ENCODE data around the gene ORC4. TPM values are rescaled to one million over a fixed set of nuclear protein-coding genes. Genes with fewer than 3 reads are reported as not detected.
"Not testable (repeated sequence)": the region's sequence is repeated elsewhere in the genome, so short reads cannot be mapped to it uniquely, and the experiment has no call there.

ORC4 gene
- total and polyA plus RNA-seq, 5 donors from 2014 or later = 33.2 to 49.7 (median 46.7) TPM

DNA sequence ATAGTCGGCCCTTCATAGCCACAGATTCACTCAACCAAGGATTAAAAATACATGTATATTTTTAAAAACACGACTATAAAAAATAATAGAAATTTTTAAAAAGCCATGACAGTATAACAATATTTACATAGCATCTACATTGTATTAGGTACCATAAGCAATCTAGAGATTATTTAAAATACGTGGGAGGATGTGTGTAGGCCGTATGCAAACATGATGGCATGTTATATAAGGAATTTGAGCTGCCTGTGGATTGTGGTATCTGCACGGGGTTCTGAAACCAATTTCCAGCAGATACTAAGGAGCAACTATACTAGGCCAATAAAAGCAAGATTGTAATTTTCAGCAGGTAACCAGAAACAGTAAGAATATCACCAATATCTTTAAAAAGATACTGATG, 5.9 kb downstream of the ORC4 start:
- no peak overlapping the region for H3K27ac ChIP-seq (ENCODE audit: insufficient read depth, low read length, poor library complexity, severe bottlenecking)
- DNase-seq (no peak), ATAC-seq (ENCODE audit: low read depth in 2 of 2) (no peak)
- H3K36me3 ChIP-seq (ENCODE audit: control insufficient read depth, insufficient read depth, low read length) = no peaks in the 10 kb centered on the region
- peak overlapping the region in 3 of 4 donors; percentile 28 to 76 (median 43) for H3K4me3 Mint-ChIP-seq
- peaks cover 36 to 80% (median 43%) of the 10 kb centered on the region in 4 donors for H3K4me1 Mint-ChIP-seq
- peaks cover 3% of the 10 kb centered on the region for H3K4me1 ChIP-seq (ENCODE audit: control insufficient read depth, insufficient read depth, low read length, poor library complexity, severe bottlenecking)
- no peaks in the 10 kb centered on the region for H3K27me3 ChIP-seq (ENCODE audit: control insufficient read depth, insufficient read depth, low read length)
- no peaks in the 10 kb centered on the region for H3K9me3 Mint-ChIP-seq
- H3K27me3 Mint-ChIP-seq = peaks cover 4% of the 10 kb centered on the region
- no peaks in the 10 kb centered on the region for H3K9me3 ChIP-seq (ENCODE audit: control insufficient read depth in 2 of 2, low read length in 2 of 2)
- peaks cover 8% of the 10 kb centered on the region for H3K36me3 Mint-ChIP-seq
- H3K27ac Mint-ChIP-seq = peak overlapping the region in 1 of 3 donors; percentile 49
- no peak overlapping the region for H3K4me3 ChIP-seq (ENCODE audit: low read depth, low read length)

DNA sequence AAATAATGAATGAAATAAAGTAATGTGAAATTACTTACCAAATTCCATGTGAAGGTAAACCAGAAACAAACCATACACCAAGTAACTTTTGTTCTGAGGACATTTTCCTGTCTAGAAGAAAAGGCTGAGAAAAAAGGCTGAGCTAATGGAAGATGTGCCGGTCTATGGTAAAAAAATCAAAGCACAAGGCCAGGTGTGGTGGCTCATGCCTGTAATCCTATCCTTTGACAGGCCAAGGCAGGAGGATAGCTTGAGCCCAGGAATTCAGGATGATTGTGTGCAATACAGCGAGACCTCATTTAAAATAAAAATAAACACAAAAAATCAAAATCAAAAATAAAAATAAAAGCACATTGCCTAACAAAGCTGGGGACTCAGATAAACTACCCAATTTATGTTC, 6.7 kb downstream of the ORC4 start:
- Histone ChIP-seq H3K4me3 (ENCODE audit: low read depth, low read length) (no peak overlapping the region), H3K4me1 (ENCODE audit: control insufficient read depth, insufficient read depth, low read length, poor library complexity, severe bottlenecking) (no peaks in the 10 kb centered on the region), H3K27me3 (ENCODE audit: control insufficient read depth, insufficient read depth, low read length) (no peaks in the 10 kb centered on the region), H3K27ac (ENCODE audit: insufficient read depth, low read length, poor library complexity, severe bottlenecking) (no peak overlapping the region), H3K9me3 (ENCODE audit: control insufficient read depth in 2 of 2, low read length in 2 of 2) (no peaks in the 10 kb centered on the region), H3K36me3 (ENCODE audit: control insufficient read depth, insufficient read depth, low read length) (no peaks in the 10 kb centered on the region)
- Mint-ChIP-seq H3K27ac (no peak overlapping the region), H3K27me3 (peaks cover 4% of the 10 kb centered on the region), H3K4me3 (no peak overlapping the region), H3K4me1 (peaks cover 35 to 75% (median 43%) of the 10 kb centered on the region in 4 donors), H3K36me3 (peaks cover 8% of the 10 kb centered on the region), H3K9me3 (no peaks in the 10 kb centered on the region)
- ATAC-seq (ENCODE audit: low read depth in 2 of 2) (no peak), DNase-seq (no peak)

DNA sequence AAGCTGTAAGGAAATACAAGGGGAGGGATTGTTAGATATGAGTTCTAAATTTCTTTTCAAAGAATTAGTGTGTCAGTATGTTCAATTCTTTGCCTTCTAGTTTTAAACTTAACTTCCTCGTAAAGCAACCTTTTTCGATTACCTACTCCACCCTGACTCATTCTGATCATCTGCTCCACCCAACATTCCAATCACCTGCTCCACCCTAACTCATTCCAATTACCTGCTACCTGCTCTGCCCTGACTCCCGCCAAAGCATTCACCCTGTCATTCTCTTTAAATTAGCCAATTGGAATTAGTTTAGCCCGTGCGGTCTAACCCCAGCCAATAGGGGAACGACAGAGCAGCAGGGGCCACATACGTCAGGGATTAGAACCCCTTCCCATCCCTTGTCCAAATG, 12.1 kb downstream of the ORC4 start:
- peaks cover 26% of the 10 kb centered on the region for H3K36me3 Mint-ChIP-seq
- H3K27ac Mint-ChIP-seq; ATAC-seq (ENCODE audit: low read depth in 2 of 2): not testable (repeated sequence)

GRCh38 chr2:148007219-148007900, 13.2 kb downstream of the ORC4 start:
- H3K4me1 ChIP-seq (ENCODE audit: control insufficient read depth, insufficient read depth, low read length, poor library complexity, severe bottlenecking) = no peaks in the 10 kb centered on the region
- H3K36me3 ChIP-seq (ENCODE audit: control insufficient read depth, insufficient read depth, low read length) = no peaks in the 10 kb centered on the region
- no peak overlapping the region for H3K27ac ChIP-seq (ENCODE audit: insufficient read depth, low read length, poor library complexity, severe bottlenecking)
- Mint-ChIP-seq H3K27me3 (peaks cover 4% of the 10 kb centered on the region), H3K9me3 (peaks cover 1 to 21% (median 6%) of the 10 kb centered on the region in 7 donors), H3K27ac (peak overlapping the region in 1 of 3 donors; percentile 17), H3K4me1 (peaks cover 25 to 64% (median 33%) of the 10 kb centered on the region in 4 donors), H3K36me3 (peaks cover 25% of the 10 kb centered on the region), H3K4me3 (no peak overlapping the region)
- H3K4me3 ChIP-seq (ENCODE audit: low read depth, low read length) = no peak overlapping the region
- H3K27me3 ChIP-seq (ENCODE audit: control insufficient read depth, insufficient read depth, low read length) = no peaks in the 10 kb centered on the region
- no peak for ATAC-seq (ENCODE audit: low read depth in 2 of 2)
- DNase-seq = no peak
- H3K9me3 ChIP-seq (ENCODE audit: control insufficient read depth in 2 of 2, low read length in 2 of 2) = peaks cover 0 to 4% of the 10 kb centered on the region in 2 experiments

More for the DNA sequence above, 12.1 kb downstream of the ORC4 start:
- not testable (repeated sequence) for H3K27me3 Mint-ChIP-seq; H3K27ac ChIP-seq (ENCODE audit: insufficient read depth, low read length, poor library complexity, severe bottlenecking); H3K9me3 ChIP-seq (ENCODE audit: control insufficient read depth in 2 of 2, low read length in 2 of 2); H3K27me3 ChIP-seq (ENCODE audit: control insufficient read depth, insufficient read depth, low read length); H3K4me3 ChIP-seq (ENCODE audit: low read depth, low read length); DNase-seq; H3K4me1 ChIP-seq (ENCODE audit: control insufficient read depth, insufficient read depth, low read length, poor library complexity, severe bottlenecking); H3K36me3 ChIP-seq (ENCODE audit: control insufficient read depth, insufficient read depth, low read length); H3K4me3 Mint-ChIP-seq
- H3K4me1 Mint-ChIP-seq = peaks cover 30 to 68% (median 39%) of the 10 kb centered on the region in 4 donors
- H3K9me3 Mint-ChIP-seq = peaks cover 0 to 10% (median 4%) of the 10 kb centered on the region in 7 donors

- peaks cover 0 to 4% of the 10 kb centered on the region in 2 experiments for H3K9me3 ChIP-seq (ENCODE audit: control insufficient read depth in 2 of 2, low read length in 2 of 2)
- H3K27ac Mint-ChIP-seq = no peak overlapping the region
- H3K4me3 Mint-ChIP-seq = no peak overlapping the region
- H3K36me3 Mint-ChIP-seq = peaks cover 24% of the 10 kb centered on the region
- no peaks in the 10 kb centered on the region for H3K36me3 ChIP-seq (ENCODE audit: control insufficient read depth, insufficient read depth, low read length)
- H3K27me3 Mint-ChIP-seq = peaks cover 4% of the 10 kb centered on the region
- H3K27ac ChIP-seq (ENCODE audit: insufficient read depth, low read length, poor library complexity, severe bottlenecking) = no peak overlapping the region
- no peaks in the 10 kb centered on the region for H3K27me3 ChIP-seq (ENCODE audit: control insufficient read depth, insufficient read depth, low read length)
- no peak overlapping the region for H3K4me3 ChIP-seq (ENCODE audit: low read depth, low read length)
- ATAC-seq (ENCODE audit: low read depth in 2 of 2) = no peak
- peaks cover 24 to 66% (median 36%) of the 10 kb centered on the region in 4 donors for H3K4me1 Mint-ChIP-seq
- no peaks in the 10 kb centered on the region for H3K4me1 ChIP-seq (ENCODE audit: control insufficient read depth, insufficient read depth, low read length, poor library complexity, severe bottlenecking)
- H3K9me3 Mint-ChIP-seq = peaks cover 4 to 26% (median 9%) of the 10 kb centered on the region in 7 donors
- DNase-seq = no peak
Observed at GRCh38 chr2:148006249-148007007, 14.1 kb downstream of the ORC4 start.

DNA sequence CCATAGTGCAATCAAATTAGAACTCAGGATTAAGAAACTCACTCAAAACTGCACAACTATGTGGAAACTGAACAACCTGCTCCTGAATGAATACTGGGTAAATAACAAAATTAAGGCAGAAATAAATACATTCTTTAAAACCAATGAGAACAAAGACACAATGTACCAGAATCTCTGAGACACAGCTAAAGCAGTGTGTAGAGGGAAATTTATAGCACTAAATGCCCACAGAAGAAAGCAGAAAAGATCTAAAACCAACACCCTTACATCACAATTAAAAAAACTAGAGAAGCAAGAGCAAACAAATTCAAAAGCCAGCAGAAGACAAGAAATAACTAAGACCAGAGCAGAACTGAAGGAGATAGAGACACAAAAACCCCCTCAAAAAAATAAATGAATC, 18.1 kb downstream of the ORC4 start:
- not testable (repeated sequence) for H3K27ac Mint-ChIP-seq
- peaks cover 30 to 70% (median 45%) of the 10 kb centered on the region in 4 donors for H3K4me1 Mint-ChIP-seq
- H3K36me3 Mint-ChIP-seq = peaks cover 15% of the 10 kb centered on the region

DNA sequence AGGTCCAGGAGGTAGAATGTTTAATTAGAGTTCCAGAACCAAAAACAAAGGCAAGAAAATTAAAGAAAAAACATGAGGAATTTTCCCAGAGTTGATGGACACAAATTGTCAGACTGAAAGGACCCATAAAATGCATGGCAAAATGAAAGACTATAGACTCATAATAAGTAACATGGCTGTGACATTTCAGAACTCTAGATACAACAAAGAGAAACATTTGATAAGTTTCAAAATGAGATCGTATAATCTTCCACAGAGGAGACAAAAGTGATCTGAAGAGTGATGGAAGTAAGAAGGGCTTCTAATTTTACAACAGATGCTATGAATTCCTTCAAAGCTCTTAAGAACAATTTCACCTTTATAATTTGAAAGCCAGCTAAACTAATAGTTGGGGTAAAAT, 20.4 kb downstream of the ORC4 start:
- DNase-seq = no peak
- H3K27me3 ChIP-seq (ENCODE audit: control insufficient read depth, insufficient read depth, low read length) = no peaks in the 10 kb centered on the region
- ATAC-seq (ENCODE audit: low read depth in 2 of 2) = no peak
- Mint-ChIP-seq H3K4me1 (peaks cover 34 to 65% (median 49%) of the 10 kb centered on the region in 4 donors), H3K36me3 (peaks cover 27% of the 10 kb centered on the region), H3K9me3 (peaks cover 5 to 26% (median 9%) of the 10 kb centered on the region in 7 donors), H3K27me3 (no peaks in the 10 kb centered on the region), H3K4me3 (no peak overlapping the region), H3K27ac (peak overlapping the region in 1 of 3 donors; percentile 33)
- no peak overlapping the region for H3K4me3 ChIP-seq (ENCODE audit: low read depth, low read length)
- H3K27ac ChIP-seq (ENCODE audit: insufficient read depth, low read length, poor library complexity, severe bottlenecking) = no peak overlapping the region
- H3K4me1 ChIP-seq (ENCODE audit: control insufficient read depth, insufficient read depth, low read length, poor library complexity, severe bottlenecking) = no peaks in the 10 kb centered on the region
- H3K9me3 ChIP-seq (ENCODE audit: control insufficient read depth in 2 of 2, low read length in 2 of 2) = peaks cover 0 to 3% of the 10 kb centered on the region in 2 experiments
- peaks cover 9% of the 10 kb centered on the region for H3K36me3 ChIP-seq (ENCODE audit: control insufficient read depth, insufficient read depth, low read length)

More for the DNA sequence above, 18.1 kb downstream of the ORC4 start:
- H3K27me3 ChIP-seq (ENCODE audit: control insufficient read depth, insufficient read depth, low read length); H3K9me3 ChIP-seq (ENCODE audit: control insufficient read depth in 2 of 2, low read length in 2 of 2); DNase-seq; H3K27ac ChIP-seq (ENCODE audit: insufficient read depth, low read length, poor library complexity, severe bottlenecking); H3K4me1 ChIP-seq (ENCODE audit: control insufficient read depth, insufficient read depth, low read length, poor library complexity, severe bottlenecking); H3K27me3 Mint-ChIP-seq; H3K36me3 ChIP-seq (ENCODE audit: control insufficient read depth, insufficient read depth, low read length); H3K4me3 ChIP-seq (ENCODE audit: low read depth, low read length); ATAC-seq (ENCODE audit: low read depth in 2 of 2): not testable (repeated sequence)
- peaks cover 4 to 22% (median 6%) of the 10 kb centered on the region in 7 donors for H3K9me3 Mint-ChIP-seq
- peak overlapping the region in 2 of 4 donors; percentile 3 to 69 for H3K4me3 Mint-ChIP-seq

All from CD4-positive, CD25-positive, alpha-beta regulatory T cell (primary cell).